GM21528 (cell line): Measurements from ENCODE around the gene SH3PXD2A.

ENCODE experiments used
- ATAC-seq: cut with Tn5 transposase; IDR thresholded peaks from one replicate; pipeline ENCODE4 v1.9.1; 2021; ENCODE audit warnings: mild to moderate bottlenecking, moderate library complexity; ENCODE audit not compliant: unreplicated experiment, low FRiP score

The SH3PXD2A gene

GRCh38 chr10:103714232-103714891 is 141.0 kb downstream of the SH3PXD2A start:
- no peak for ATAC-seq

GRCh38 chr10:103713676-103714075 is 141.7 kb downstream of the SH3PXD2A start:
- no peak for ATAC-seq

GRCh38 chr10:103712898-103713498 is 142.4 kb downstream of the SH3PXD2A start:
- ATAC-seq = no peak

- no peak for ATAC-seq
Observed at GRCh38 chr10:103712146-103712545, 143.2 kb downstream of the SH3PXD2A start.

- ATAC-seq = no peak
Observed at GRCh38 chr10:103711351-103711994, 143.9 kb downstream of the SH3PXD2A start.

- ATAC-seq = no peak
Observed at GRCh38 chr10:103710490-103710889, 144.9 kb downstream of the SH3PXD2A start.

- ATAC-seq = no peak
Observed at GRCh38 chr10:103709341-103709920, 145.9 kb downstream of the SH3PXD2A start.

- ATAC-seq = no peak
Observed at GRCh38 chr10:103708627-103709288, 146.6 kb downstream of the SH3PXD2A start.

GRCh38 chr10:103707956-103708626 is 147.3 kb downstream of the SH3PXD2A start:
- ATAC-seq = no peak

- ATAC-seq = no peak
Observed at GRCh38 chr10:103706762-103707161, 148.6 kb downstream of the SH3PXD2A start.

- ATAC-seq = no peak
Observed at GRCh38 chr10:103706047-103706446, 149.3 kb downstream of the SH3PXD2A start.

GRCh38 chr10:103703941-103704919 is 151.1 kb downstream of the SH3PXD2A start:
- ATAC-seq = no peak

- ATAC-seq = no peak
Observed at GRCh38 chr10:103701380-103702222, 153.8 kb downstream of the SH3PXD2A start.

- ATAC-seq = no peak
Observed at GRCh38 chr10:103700436-103700715, 155.0 kb downstream of the SH3PXD2A start.

GRCh38 chr10:103699611-103700435 is 155.6 kb downstream of the SH3PXD2A start:
- no peak for ATAC-seq

- ATAC-seq = no peak
Observed at GRCh38 chr10:103698266-103698665, 157.1 kb downstream of the SH3PXD2A start.

GRCh38 chr10:103697787-103698186 is 157.6 kb downstream of the SH3PXD2A start:
- no peak for ATAC-seq
